Gastrocnemius medialis (tissue), 4 donors: ENCODE data around the gene MPP2. TPM values are rescaled to one million over a fixed set of nuclear protein-coding genes. Genes with fewer than 3 reads are reported as not detected.

Source experiments
- ATAC-seq, 2 donors: fragments of 150-250 bp; one replicate each; pipeline ENCODE4 v1.9.1; 2016
- DNase-seq, 2 donors: peaks; one replicate each; pipeline ENCODE4 v3.0.0-alpha.2; 2019
- H3K27ac ChIP-seq, 4 donors: fragments of 200-600 bp; sonication (generic); 1 replicate in 1 of 4; 2 replicates in 3 of 4; pipeline ENCODE4 v1.5.1; 2016 to 2018; ENCODE audit warnings: mild to moderate bottlenecking in 2 of 4, moderate library complexity in 1 of 4
- H3K27me3 ChIP-seq, 3 donors: fragments of 200-600 bp; sonication (generic) in 2 of 3; 1 replicate in 1 of 3; 2 replicates in 2 of 3; pipeline versions ENCODE4 v1.5.1 to v1.6.0; 2016 to 2019; ENCODE audit warnings: mild to moderate bottlenecking in 1 of 3, moderate library complexity in 1 of 3
- H3K36me3 ChIP-seq, 2 donors: fragments of 200-600 bp; sonication (generic) in 1 of 2; one replicate each; pipeline ENCODE4 v1.5.1; 2017 to 2018
- H3K4me1 ChIP-seq, 2 donors: fragments of 200-600 bp; sonication (generic) in 1 of 2; one replicate each; pipeline ENCODE4 v1.5.1; 2016 to 2017; ENCODE audit warnings: mild to moderate bottlenecking in 2 of 2
- H3K4me3 ChIP-seq, 4 donors: fragments of 200-600 bp; sonication (generic) in 3 of 4; 1 replicate in 1 of 4; 2 replicates in 3 of 4; pipeline ENCODE4 v1.5.1; 2016 to 2019; ENCODE audit warnings: mild to moderate bottlenecking in 2 of 4
- H3K9me3 ChIP-seq, 3 donors: fragments of 200-600 bp; sonication (generic) in 2 of 3; 1 replicate in 1 of 3; 2 replicates in 2 of 3; pipeline ENCODE4 v1.5.1; 2016 to 2019
- CTCF ChIP-seq, 5 experiments: fragments of 450-650 bp in 3 of 5; fragments of 200-600 bp in 2 of 5; sonication (generic) in 2 of 5; IDR thresholded peaks in 4 of 5; conservative IDR thresholded peaks in 1 of 5; 1 replicate in 4 of 5; 2 replicates in 1 of 5; pipeline ENCODE4 v1.5.1; 2016 to 2019; ENCODE audit warnings: antibody characterized with exemption in 5 of 5, mild to moderate bottlenecking in 3 of 5, moderate library complexity in 3 of 5
- POLR2A ChIP-seq, 2 donors: fragments of 450-650 bp; IDR thresholded peaks; one replicate each; pipeline ENCODE4 v1.6.1; 2017; ENCODE audit warnings: antibody characterized with exemption in 2 of 2, mild to moderate bottlenecking in 2 of 2, moderate library complexity in 2 of 2
- in situ Hi-C, 4 donors: fragments of 200-750 bp; cut with MboI; loops; one replicate each; pipeline versions ENCODE4 v1.15.0 to v1.8.0; 2017; ENCODE audit warnings: low sequenced_read_pairs in 4 of 4
- intact Hi-C: fragments of 100-400 bp; cut with DNase I; formaldehyde crosslinking; loops from one replicate; pipeline ENCODE4 v1.15.1; 2023; ENCODE audit warnings: low total_unique reads
- total RNA-seq, 4 donors: library from RNA; depleted of rRNA; stranded (reverse); fragments of >200 nt; gene quantifications; one replicate each; pipeline versions ENCODE4 v1.1.0 to v1.2.3, GENCODE V29; 2016

The MPP2 gene
- total RNA-seq, 4 donors from 2014 or later = 0.39 to 3.2 (median 2.0) TPM; not detected in 1

GRCh38 chr17:43882761-43883415, 24.4 kb downstream of the MPP2 start:
- Histone ChIP-seq H3K36me3 (no peaks in the 10 kb centered on the region), H3K4me3 (no peak overlapping the region), H3K27ac (no peak overlapping the region), H3K9me3 (no peaks in the 10 kb centered on the region), H3K4me1 (peaks cover 5 to 11% of the 10 kb centered on the region in 2 donors), H3K27me3 (no peaks in the 10 kb centered on the region)
- in situ Hi-C loops (no loop called here), intact Hi-C loops (no loop called here)
- TF ChIP-seq POLR2A (IDR thresholded peaks at IDR 0.05) (no peak), CTCF (IDR thresholded peaks at IDR 0.05 in 4 of 5, conservative IDR thresholded peaks at IDR 0.05 in 1 of 5) (no peak)
- DNase-seq (no peak), ATAC-seq (no peak)

GRCh38 chr17:43881758-43882505, 25.4 kb downstream of the MPP2 start:
- TF ChIP-seq POLR2A (IDR thresholded peaks at IDR 0.05) (no peak), CTCF (IDR thresholded peaks at IDR 0.05 in 4 of 5, conservative IDR thresholded peaks at IDR 0.05 in 1 of 5) (no peak)
- ATAC-seq (no peak), DNase-seq (no peak)
- Histone ChIP-seq H3K4me1 (peaks cover 5 to 11% of the 10 kb centered on the region in 2 donors), H3K36me3 (no peaks in the 10 kb centered on the region), H3K4me3 (no peak overlapping the region), H3K27me3 (no peaks in the 10 kb centered on the region), H3K27ac (no peak overlapping the region), H3K9me3 (no peaks in the 10 kb centered on the region)
- intact Hi-C loops = no loop called here
- in situ Hi-C loops = no loop called here

DNA sequence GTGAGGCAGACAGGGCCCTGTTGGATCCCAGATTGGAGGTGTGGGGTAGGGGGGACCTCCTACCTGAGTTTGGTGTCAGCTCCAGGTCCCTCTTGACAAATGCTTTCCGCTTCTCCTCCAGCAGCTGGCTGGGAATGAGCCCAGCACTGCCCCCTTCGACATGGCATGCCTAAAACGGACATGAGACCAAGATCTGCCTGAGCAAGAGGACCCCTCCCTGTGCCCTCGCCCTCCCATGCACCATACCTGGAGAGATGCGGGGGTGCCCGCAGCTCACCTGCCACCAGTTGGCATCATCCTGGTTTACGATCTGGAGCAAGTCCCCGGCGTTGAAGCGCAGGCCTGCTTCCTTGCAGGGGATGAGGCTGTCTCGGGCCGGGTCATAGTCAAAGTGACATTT, 26.2 kb downstream of the MPP2 start:
- Histone ChIP-seq H3K27ac (no peak overlapping the region), H3K9me3 (no peaks in the 10 kb centered on the region), H3K36me3 (no peaks in the 10 kb centered on the region), H3K4me3 (no peak overlapping the region), H3K27me3 (no peaks in the 10 kb centered on the region), H3K4me1 (peaks cover 5 to 11% of the 10 kb centered on the region in 2 donors)
- TF ChIP-seq CTCF (IDR thresholded peaks at IDR 0.05 in 4 of 5, conservative IDR thresholded peaks at IDR 0.05 in 1 of 5) (no peak), POLR2A (IDR thresholded peaks at IDR 0.05) (no peak)
- intact Hi-C loops = no loop called here
- DNase-seq (no peak), ATAC-seq (no peak)
- in situ Hi-C loops = no loop called here

DNA sequence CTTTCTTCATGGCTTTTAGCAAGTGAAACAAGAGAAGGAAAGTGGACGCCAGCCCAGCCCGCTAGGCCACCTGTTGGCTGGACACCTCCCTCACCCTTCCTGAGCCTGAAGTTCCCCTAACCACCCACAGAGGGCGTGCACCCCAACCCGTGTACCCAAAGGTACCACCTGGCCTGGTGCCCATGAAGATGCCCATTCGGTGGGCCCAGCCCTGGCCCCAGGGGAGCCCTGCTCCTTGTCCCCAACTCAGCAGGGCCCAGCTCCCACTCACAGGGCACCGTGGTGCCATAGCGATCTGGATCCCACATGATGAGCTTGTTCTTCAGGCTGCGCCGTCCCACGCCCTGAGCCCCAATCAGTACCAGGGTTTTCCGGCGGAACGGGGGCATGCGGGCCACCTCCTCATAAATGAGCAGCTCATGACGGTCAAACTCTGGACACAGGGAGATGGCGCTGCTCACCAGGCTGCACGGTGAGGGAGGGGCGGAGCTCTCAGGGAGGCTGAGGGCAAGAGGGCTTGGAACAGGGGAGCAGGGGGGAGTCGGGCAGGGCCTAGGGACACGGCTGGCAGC, 26.8 kb downstream of the MPP2 start:
- ATAC-seq = peak; percentile 92 to 94
- Histone ChIP-seq H3K36me3 (no peaks in the 10 kb centered on the region), H3K9me3 (no peaks in the 10 kb centered on the region), H3K4me1 (peaks cover 5 to 11% of the 10 kb centered on the region in 2 donors), H3K27ac (no peak overlapping the region), H3K27me3 (no peaks in the 10 kb centered on the region), H3K4me3 (no peak overlapping the region)
- in situ Hi-C loops (no loop called here), intact Hi-C loops (no loop called here)
- TF ChIP-seq CTCF (IDR thresholded peaks at IDR 0.05 in 4 of 5, conservative IDR thresholded peaks at IDR 0.05 in 1 of 5) (peak; percentile 67 to 82 (median 79)), POLR2A (IDR thresholded peaks at IDR 0.05) (no peak)
- DNase-seq = peak; percentile 64 to 86
